Fibroblast of peridontal ligament (primary cell): ENCODE results near the gene SLC35F4.

Source experiments
- DNase-seq: peaks from one replicate; pipeline ENCODE4 v3.0.0-alpha.2; 2010; ENCODE audit errors: extremely low read depth

The SLC35F4 gene

DNA sequence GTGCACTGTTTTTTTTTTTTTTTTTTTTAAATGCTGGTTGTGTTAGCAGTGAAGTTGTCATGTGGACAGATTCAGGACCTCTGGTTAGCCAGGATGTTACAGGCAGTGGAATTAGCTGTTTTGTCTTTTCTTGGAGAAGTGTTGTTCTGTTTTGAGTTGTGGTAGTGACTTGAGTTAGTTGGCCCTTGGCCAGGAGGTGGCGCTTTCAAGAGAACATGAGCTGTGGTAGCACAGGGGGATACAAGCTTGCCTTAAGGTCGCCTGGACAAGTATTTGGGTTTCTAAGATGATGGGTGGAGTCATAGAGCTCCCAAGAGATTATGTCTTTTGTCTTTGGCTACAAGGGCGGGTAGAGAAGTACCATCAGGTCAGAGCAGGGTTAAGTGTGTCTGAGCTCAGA lies 338.9 kb downstream of the SLC35F4 start:
- DNase-seq, result no peak

DNA sequence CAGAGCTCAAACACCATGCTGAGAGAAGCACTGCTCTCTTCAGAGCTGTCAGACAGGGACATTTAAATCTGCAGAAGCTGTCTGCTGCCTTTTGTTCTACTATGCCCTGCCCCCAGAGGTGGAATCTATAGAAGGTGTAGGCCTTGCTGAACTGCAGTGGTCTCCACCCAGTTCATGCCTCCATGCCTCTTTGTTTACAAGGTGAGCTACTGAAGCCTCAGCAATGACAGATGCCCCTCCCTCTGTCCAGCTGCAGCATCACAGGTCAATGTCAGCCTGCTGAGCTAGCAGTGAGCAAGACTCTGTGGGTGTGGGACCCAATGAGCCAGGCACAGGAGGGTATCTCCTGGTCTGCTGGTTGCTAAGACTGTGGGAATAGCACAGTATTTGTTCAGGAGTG lies 346.8 kb downstream of the SLC35F4 start:
- DNase-seq, result no peak
